Caco-2 (cell line): ENCODE measurements around the gene CTNNB1. TPM values are rescaled to one million over a fixed set of nuclear protein-coding genes. Genes with fewer than 3 reads are reported as not detected.
A peak's percentile ranks its signal among the peaks of the same experiment; 100 is the strongest.

Experiments used
- BruUV-seq: library from RNA; stranded (reverse); fragments of 400-500 nt; replicated peaks from 2 replicates; lab custom pipeline; 2021; lab: Mats Ljungman, UMichigan
- CTCF ChIA-PET: fragments of 300-600 bp; sonication (Branson Sonifier 250); formaldehyde crosslinking; loops from one replicate; lab custom pipeline; 2022; ENCODE audit warnings: antibody characterized with exemption; lab: Charles Lee
- POLR2A ChIA-PET: fragments of 300-600 bp; sonication (Branson Sonifier 250); formaldehyde crosslinking; loops from one replicate; lab custom pipeline; 2022; ENCODE audit warnings: antibody characterized with exemption; lab: Charles Lee
- DNase-seq, 2 experiments: peaks; one replicate each; pipeline versions ENCODE4 v3.0.0 to v3.0.0-alpha.2; 2020 to 2022
- H3K27me3 ChIP-seq: replicated peaks from 2 replicates; pipeline ENCODE4 v1.6.0; 2011; ENCODE audit warnings: low read length; ENCODE audit not compliant: control insufficient read depth, insufficient read depth
- H3K36me3 ChIP-seq: 2 replicates; pipeline ENCODE4 v1.5.1; 2011; ENCODE audit warnings: low read length; ENCODE audit not compliant: control insufficient read depth, insufficient read depth
- H3K4me1 ChIP-seq: fragments of 250-450 bp; sonication (Bioruptor Pico); 2 replicates; pipeline ENCODE4 v1.5.1; 2020; ENCODE audit warnings: mild to moderate bottlenecking
- H3K4me3 ChIP-seq: 2 replicates; pipeline ENCODE4 v1.5.1; 2011; ENCODE audit warnings: low read depth, mild to moderate bottlenecking, control low read depth, low read length
- H3K9me3 ChIP-seq: fragments of 250-450 bp; sonication (Bioruptor Pico); 2 replicates; pipeline ENCODE4 v1.5.1; 2020; ENCODE audit warnings: mild to moderate bottlenecking, moderate library complexity
- H3K27ac Mint-ChIP-seq: one replicate; pipeline ENCODE4 v1.8.0; 2022; ENCODE audit warnings: mixed read lengths; ENCODE audit not compliant: unreplicated experiment
- H3K27me3 Mint-ChIP-seq: one replicate; pipeline ENCODE4 v1.8.0; 2022; ENCODE audit warnings: mixed read lengths; ENCODE audit not compliant: insufficient read depth, unreplicated experiment
- H3K36me3 Mint-ChIP-seq: one replicate; pipeline ENCODE4 v1.8.0; 2022; ENCODE audit warnings: mild to moderate bottlenecking, mixed read lengths; ENCODE audit not compliant: insufficient read depth, unreplicated experiment
- H3K4me1 Mint-ChIP-seq: one replicate; pipeline ENCODE4 v1.8.0; 2022; ENCODE audit warnings: low read depth, mixed read lengths; ENCODE audit not compliant: unreplicated experiment
- H3K4me3 Mint-ChIP-seq: one replicate; pipeline ENCODE4 v1.8.0; 2022; ENCODE audit warnings: mild to moderate bottlenecking, moderate library complexity, mixed read lengths; ENCODE audit not compliant: unreplicated experiment
- H3K9me3 Mint-ChIP-seq: one replicate; pipeline ENCODE4 v1.8.0; 2022; ENCODE audit warnings: mixed read lengths; ENCODE audit not compliant: unreplicated experiment
- intact Hi-C: fragments of 100-400 bp; cut with micrococcal nuclease; formaldehyde crosslinking; loops from one replicate; pipeline ENCODE4 v1.10.0; 2022; ENCODE audit not compliant: unreplicated experiment
- total RNA-seq: library from RNA; stranded (reverse); gene quantifications from 2 replicates; pipeline ENCODE4 v1.2.3, GENCODE V29; 2022
- TF ChIP-seq, protein P1 (sequence below), 2 experiments: fragments of 200-600 bp in 1 of 2; IDR thresholded peaks; 1 replicate in 1 of 2; 2 replicates in 1 of 2; pipeline versions ENCODE4 v1.5.1 to v1.8.0; 2011 to 2022; ENCODE audit warnings: antibody characterized with exemption in 1 of 2, control low read depth in 1 of 2, inconsistent platforms in 1 of 2, low read depth in 1 of 2, low read length in 1 of 2, mild to moderate bottlenecking in 1 of 2, moderate library complexity in 1 of 2; ENCODE audit not compliant: insufficient read depth in 1 of 2, severe bottlenecking in 1 of 2, unreplicated experiment in 1 of 2

Gene CTNNB1
- total RNA-seq, 1 experiment from 2014 or later = 206 TPM

DNA sequence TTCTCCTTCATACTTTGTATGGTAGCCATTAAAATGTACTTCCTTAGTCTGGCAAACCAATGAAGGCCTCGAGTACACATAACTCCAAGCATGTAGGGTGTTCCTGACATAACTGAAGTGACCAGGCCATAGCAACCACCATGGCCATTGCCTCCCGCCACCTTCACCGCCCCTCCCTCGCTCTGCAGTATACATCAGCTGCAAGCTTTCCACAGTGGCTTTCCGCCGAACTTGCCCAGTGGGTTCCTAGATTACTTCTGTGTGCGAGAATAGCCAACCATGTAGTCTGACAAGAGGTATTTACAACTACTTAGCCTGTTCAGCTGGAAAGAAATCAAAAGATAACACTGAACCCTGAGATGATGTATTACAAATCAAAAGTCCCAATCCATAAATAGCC, 3.4 kb upstream of the CTNNB1 start:
- Mint-ChIP-seq H3K4me1 (peaks cover 3% of the 10 kb centered on the region), H3K27me3 (no peaks in the 10 kb centered on the region), H3K36me3 (peaks cover 17% of the 10 kb centered on the region), H3K9me3 (no peaks in the 10 kb centered on the region), H3K27ac (no peak overlapping the region), H3K4me3 (no peak overlapping the region)
- no peaks in the 10 kb centered on the region for H3K27me3 ChIP-seq
- no peaks in the 10 kb centered on the region for H3K9me3 ChIP-seq
- H3K36me3 ChIP-seq = no peaks in the 10 kb centered on the region
- DNase-seq = no peak
- no TSS peak for BruUV-seq
- H3K4me1 ChIP-seq = peaks cover 13% of the 10 kb centered on the region
- TF ChIP-seq, protein P1, sequence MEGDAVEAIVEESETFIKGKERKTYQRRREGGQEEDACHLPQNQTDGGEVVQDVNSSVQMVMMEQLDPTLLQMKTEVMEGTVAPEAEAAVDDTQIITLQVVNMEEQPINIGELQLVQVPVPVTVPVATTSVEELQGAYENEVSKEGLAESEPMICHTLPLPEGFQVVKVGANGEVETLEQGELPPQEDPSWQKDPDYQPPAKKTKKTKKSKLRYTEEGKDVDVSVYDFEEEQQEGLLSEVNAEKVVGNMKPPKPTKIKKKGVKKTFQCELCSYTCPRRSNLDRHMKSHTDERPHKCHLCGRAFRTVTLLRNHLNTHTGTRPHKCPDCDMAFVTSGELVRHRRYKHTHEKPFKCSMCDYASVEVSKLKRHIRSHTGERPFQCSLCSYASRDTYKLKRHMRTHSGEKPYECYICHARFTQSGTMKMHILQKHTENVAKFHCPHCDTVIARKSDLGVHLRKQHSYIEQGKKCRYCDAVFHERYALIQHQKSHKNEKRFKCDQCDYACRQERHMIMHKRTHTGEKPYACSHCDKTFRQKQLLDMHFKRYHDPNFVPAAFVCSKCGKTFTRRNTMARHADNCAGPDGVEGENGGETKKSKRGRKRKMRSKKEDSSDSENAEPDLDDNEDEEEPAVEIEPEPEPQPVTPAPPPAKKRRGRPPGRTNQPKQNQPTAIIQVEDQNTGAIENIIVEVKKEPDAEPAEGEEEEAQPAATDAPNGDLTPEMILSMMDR (IDR thresholded peaks at IDR 0.05; ENCODE audit: insufficient read depth in 1 of 2, low read depth in 1 of 2, low read length in 1 of 2, severe bottlenecking in 1 of 2, unreplicated experiment in 1 of 2) = no peak
- ChIA-PET CTCF (no interaction called here), POLR2A (interaction anchor here (0.7 kb wide), 1 partner anchor 297 kb away, joined by 6 read pairs; no protein-coding TSS in a partner anchor)
- intact Hi-C loops = loop anchor here (10.0 kb wide), 1 partner anchor 351 kb away; no protein-coding TSS in a partner anchor
- no peak overlapping the region for H3K4me3 ChIP-seq

DNA sequence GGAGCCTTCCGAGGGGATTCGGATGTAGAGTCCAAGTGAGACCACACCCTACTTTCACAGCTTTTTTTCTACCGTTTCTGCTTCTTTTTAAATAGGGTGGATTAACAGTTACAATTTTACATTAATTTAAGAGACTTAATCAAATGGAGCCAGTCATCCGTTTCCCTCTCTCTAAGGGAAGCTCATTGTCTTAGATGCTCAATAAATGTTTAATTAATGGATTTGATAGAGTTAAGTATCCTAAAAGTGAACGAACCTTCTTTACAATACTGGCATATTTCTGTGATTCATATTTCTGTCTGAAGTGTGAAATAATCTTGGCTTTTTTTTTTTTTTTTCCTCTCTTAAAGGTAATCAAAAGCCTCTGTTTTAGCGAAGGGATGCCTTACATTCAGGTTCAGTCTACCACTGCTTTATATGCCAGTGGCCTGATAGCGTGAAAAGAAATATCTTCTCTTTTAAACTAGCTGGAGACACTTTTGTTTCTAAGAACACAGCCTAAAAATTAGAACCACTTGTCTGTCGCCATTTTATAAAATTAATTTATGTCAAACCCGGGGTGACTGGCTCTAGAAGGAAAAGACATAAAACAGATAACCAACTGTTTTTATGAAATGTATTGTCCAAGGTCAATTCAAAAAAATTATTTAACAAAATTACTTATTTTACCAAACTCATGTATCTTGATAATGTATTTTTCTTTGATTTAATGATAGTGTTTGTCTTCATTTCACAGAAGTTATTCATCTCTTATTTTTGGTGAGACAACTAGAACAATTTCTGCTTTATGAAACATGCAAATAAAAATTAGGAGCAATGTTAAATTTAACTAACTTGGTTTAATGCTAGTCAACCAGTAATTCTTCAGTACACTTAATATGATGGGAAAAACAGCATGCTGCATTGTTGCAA, 2.5 kb upstream of the CTNNB1 start:
- H3K4me1 Mint-ChIP-seq = no peaks in the 10 kb centered on the region
- intact Hi-C loops = loop anchor here (10.0 kb wide), 1 partner anchor 352 kb away; no protein-coding TSS in a partner anchor
- H3K36me3 Mint-ChIP-seq = peaks cover 18% of the 10 kb centered on the region
- no peaks in the 10 kb centered on the region for H3K9me3 Mint-ChIP-seq
- no peak overlapping the region for H3K27ac Mint-ChIP-seq
- no peak overlapping the region for H3K4me3 ChIP-seq
- ChIA-PET CTCF (no interaction called here), POLR2A (interaction anchor here (0.7 kb wide), 1 partner anchor 298 kb away, joined by 6 read pairs; no protein-coding TSS in a partner anchor)
- H3K4me3 Mint-ChIP-seq = no peak overlapping the region
- DNase-seq = no peak
- BruUV-seq = no TSS peak
- no peaks in the 10 kb centered on the region for H3K36me3 ChIP-seq
- TF ChIP-seq, protein P1 (IDR thresholded peaks at IDR 0.05; ENCODE audit: insufficient read depth in 1 of 2, low read depth in 1 of 2, low read length in 1 of 2, severe bottlenecking in 1 of 2, unreplicated experiment in 1 of 2) = no peak
- no peaks in the 10 kb centered on the region for H3K27me3 ChIP-seq
- H3K9me3 ChIP-seq = no peaks in the 10 kb centered on the region
- H3K27me3 Mint-ChIP-seq = no peaks in the 10 kb centered on the region
- H3K4me1 ChIP-seq = peaks cover 10% of the 10 kb centered on the region

DNA sequence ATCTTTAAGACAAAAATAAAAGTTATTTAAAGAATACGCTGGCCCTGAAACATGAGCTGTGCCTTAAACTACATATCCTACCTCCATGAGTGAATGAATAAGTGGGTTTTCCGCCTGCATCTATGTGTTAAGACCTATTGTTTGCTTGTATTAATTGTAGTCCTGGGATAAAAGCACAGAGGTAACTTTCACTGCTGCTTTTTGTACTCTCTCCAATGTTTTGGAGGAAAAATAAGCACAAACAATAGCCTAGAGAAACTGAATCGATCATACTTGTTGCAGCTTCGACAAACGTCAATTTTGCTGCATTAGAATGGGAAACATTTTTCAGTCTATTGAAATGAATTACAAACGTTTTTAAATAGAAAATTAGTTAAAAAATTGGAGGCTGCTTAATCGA, 1.3 kb upstream of the CTNNB1 start:
- H3K4me3 ChIP-seq = peak overlapping the region; percentile 97
- ChIA-PET CTCF (no interaction called here), POLR2A (interaction anchor here (0.6 to 1.9 kb wide), 2 partner anchors 22 to 680 kb away, joined by 6 to 13 read pairs; no protein-coding TSS in a partner anchor)
- no peaks in the 10 kb centered on the region for H3K27me3 Mint-ChIP-seq
- peak overlapping the region; percentile 80 for H3K4me3 Mint-ChIP-seq
- peaks cover 17% of the 10 kb centered on the region for H3K4me1 ChIP-seq
- intact Hi-C loops = loop anchor here (10.0 kb wide), 1 partner anchor 353 kb away; no protein-coding TSS in a partner anchor
- no peak for DNase-seq
- peaks cover 18% of the 10 kb centered on the region for H3K36me3 Mint-ChIP-seq
- no peaks in the 10 kb centered on the region for H3K27me3 ChIP-seq
- H3K9me3 ChIP-seq = no peaks in the 10 kb centered on the region
- TSS peak; percentile 80 for BruUV-seq
- TF ChIP-seq, protein P1 (IDR thresholded peaks at IDR 0.05; ENCODE audit: insufficient read depth in 1 of 2, low read depth in 1 of 2, low read length in 1 of 2, severe bottlenecking in 1 of 2, unreplicated experiment in 1 of 2) = no peak
- no peaks in the 10 kb centered on the region for H3K36me3 ChIP-seq
- no peaks in the 10 kb centered on the region for H3K9me3 Mint-ChIP-seq
- peak overlapping the region; percentile 94 for H3K27ac Mint-ChIP-seq
- H3K4me1 Mint-ChIP-seq = peaks cover 10% of the 10 kb centered on the region
